ENCODE measurements around the gene DHRS4.

DHRS4 gene

GRCh38 chr14:23953464-23954278 is at the start of gene DHRS4:
DHRS4 (plus strand) TSS chr14:23953770; CDS start chr14:23953789, 19 bp downstream.
- DNase-seq = peak; percentile 85
- Mint-ChIP-seq H3K9me3 (no peaks in the 10 kb centered on the region), H3K36me3 (ENCODE audit: low read depth) (peaks cover 38% of the 10 kb centered on the region), H3K4me1 (ENCODE audit: low read depth) (peaks cover 28% of the 10 kb centered on the region), H3K27ac (peak within 1 kb of the TSS; percentile 98), H3K4me3 (peak within 1 kb of the TSS; percentile 100), H3K27me3 (no peaks in the 10 kb centered on the region)

- DNase-seq = peak; percentile 36
- Mint-ChIP-seq H3K27ac (no peak overlapping the region), H3K36me3 (ENCODE audit: low read depth) (no peaks in the 10 kb centered on the region), H3K27me3 (peaks cover 14% of the 10 kb centered on the region), H3K9me3 (no peaks in the 10 kb centered on the region), H3K4me1 (ENCODE audit: low read depth) (no peaks in the 10 kb centered on the region), H3K4me3 (no peak overlapping the region)
Measured at GRCh38 chr14:23910101-23910875, 43.3 kb upstream of the DHRS4 start.

- DNase-seq = no peak
- Mint-ChIP-seq H3K4me3 (no peak overlapping the region), H3K27ac (no peak overlapping the region), H3K4me1 (ENCODE audit: low read depth) (no peaks in the 10 kb centered on the region), H3K27me3 (peaks cover 14% of the 10 kb centered on the region), H3K36me3 (ENCODE audit: low read depth) (no peaks in the 10 kb centered on the region), H3K9me3 (no peaks in the 10 kb centered on the region)
Measured at GRCh38 chr14:23910876-23911210, 42.7 kb upstream of the DHRS4 start.

GRCh38 chr14:23915559-23915958 is 38.0 kb upstream of the DHRS4 start:
- no peak overlapping the region for H3K27ac Mint-ChIP-seq
- no peak for DNase-seq
- no peaks in the 10 kb centered on the region for H3K27me3 Mint-ChIP-seq
- no peaks in the 10 kb centered on the region for H3K9me3 Mint-ChIP-seq
- H3K4me3 Mint-ChIP-seq = no peak overlapping the region
- H3K36me3 Mint-ChIP-seq (ENCODE audit: low read depth) = no peaks in the 10 kb centered on the region
- H3K4me1 Mint-ChIP-seq (ENCODE audit: low read depth) = no peaks in the 10 kb centered on the region

GRCh38 chr14:23916004-23916403 is 37.6 kb upstream of the DHRS4 start:
- H3K36me3 Mint-ChIP-seq (ENCODE audit: low read depth) = no peaks in the 10 kb centered on the region
- no peaks in the 10 kb centered on the region for H3K27me3 Mint-ChIP-seq
- DNase-seq = no peak
- H3K4me1 Mint-ChIP-seq (ENCODE audit: low read depth) = no peaks in the 10 kb centered on the region
- no peak overlapping the region for H3K27ac Mint-ChIP-seq
- no peak overlapping the region for H3K4me3 Mint-ChIP-seq
- no peaks in the 10 kb centered on the region for H3K9me3 Mint-ChIP-seq

- Mint-ChIP-seq H3K4me1 (ENCODE audit: low read depth) (no peaks in the 10 kb centered on the region), H3K9me3 (no peaks in the 10 kb centered on the region), H3K27me3 (no peaks in the 10 kb centered on the region), H3K27ac (no peak overlapping the region), H3K4me3 (no peak overlapping the region), H3K36me3 (ENCODE audit: low read depth) (no peaks in the 10 kb centered on the region)
- no peak for DNase-seq
Measured at GRCh38 chr14:23916446-23916845, 37.1 kb upstream of the DHRS4 start.

- no peaks in the 10 kb centered on the region for H3K36me3 Mint-ChIP-seq (ENCODE audit: low read depth)
- H3K4me3 Mint-ChIP-seq = no peak overlapping the region
- no peak overlapping the region for H3K27ac Mint-ChIP-seq
- no peaks in the 10 kb centered on the region for H3K4me1 Mint-ChIP-seq (ENCODE audit: low read depth)
- H3K9me3 Mint-ChIP-seq = no peaks in the 10 kb centered on the region
- no peak for DNase-seq
- H3K27me3 Mint-ChIP-seq = no peaks in the 10 kb centered on the region
Measured at GRCh38 chr14:23922545-23922944, 31.0 kb upstream of the DHRS4 start.

- DNase-seq = no peak
- Mint-ChIP-seq H3K36me3 (ENCODE audit: low read depth) (no peaks in the 10 kb centered on the region), H3K4me1 (ENCODE audit: low read depth) (peaks cover 1% of the 10 kb centered on the region), H3K4me3 (no peak overlapping the region), H3K27ac (no peak overlapping the region), H3K9me3 (no peaks in the 10 kb centered on the region), H3K27me3 (peaks cover 3% of the 10 kb centered on the region)
Measured at GRCh38 chr14:23925523-23926075, 28.0 kb upstream of the DHRS4 start.

- H3K27ac Mint-ChIP-seq = no peak overlapping the region
- peaks cover 3% of the 10 kb centered on the region for H3K27me3 Mint-ChIP-seq
- no peaks in the 10 kb centered on the region for H3K36me3 Mint-ChIP-seq (ENCODE audit: low read depth)
- H3K4me3 Mint-ChIP-seq = no peak overlapping the region
- no peaks in the 10 kb centered on the region for H3K9me3 Mint-ChIP-seq
- peaks cover 1% of the 10 kb centered on the region for H3K4me1 Mint-ChIP-seq (ENCODE audit: low read depth)
- no peak for DNase-seq
Measured at GRCh38 chr14:23926543-23926942, 27.0 kb upstream of the DHRS4 start.

GRCh38 chr14:23929136-23929535 is 24.4 kb upstream of the DHRS4 start:
- Mint-ChIP-seq H3K36me3 (ENCODE audit: low read depth) (no peaks in the 10 kb centered on the region), H3K4me1 (ENCODE audit: low read depth) (peaks cover 1% of the 10 kb centered on the region), H3K9me3 (no peaks in the 10 kb centered on the region), H3K27ac (no peak overlapping the region), H3K27me3 (peaks cover 3% of the 10 kb centered on the region), H3K4me3 (no peak overlapping the region)
- no peak for DNase-seq

- Mint-ChIP-seq H3K27me3 (peaks cover 3% of the 10 kb centered on the region), H3K4me1 (ENCODE audit: low read depth) (peaks cover 1% of the 10 kb centered on the region), H3K27ac (no peak overlapping the region), H3K9me3 (no peaks in the 10 kb centered on the region), H3K36me3 (ENCODE audit: low read depth) (no peaks in the 10 kb centered on the region), H3K4me3 (no peak overlapping the region)
- DNase-seq = peak; percentile 85
Measured at GRCh38 chr14:23929822-23930294, 23.7 kb upstream of the DHRS4 start.

GRCh38 chr14:23930742-23931141 is 22.8 kb upstream of the DHRS4 start:
- Mint-ChIP-seq H3K9me3 (no peaks in the 10 kb centered on the region), H3K4me3 (no peak overlapping the region), H3K27ac (no peak overlapping the region), H3K27me3 (peaks cover 3% of the 10 kb centered on the region), H3K4me1 (ENCODE audit: low read depth) (peaks cover 1% of the 10 kb centered on the region), H3K36me3 (ENCODE audit: low read depth) (no peaks in the 10 kb centered on the region)
- no peak for DNase-seq

- Mint-ChIP-seq H3K9me3 (no peaks in the 10 kb centered on the region), H3K27ac (no peak overlapping the region), H3K4me3 (no peak overlapping the region), H3K4me1 (ENCODE audit: low read depth) (peaks cover 1% of the 10 kb centered on the region), H3K36me3 (ENCODE audit: low read depth) (no peaks in the 10 kb centered on the region), H3K27me3 (peaks cover 3% of the 10 kb centered on the region)
- no peak for DNase-seq
Measured at GRCh38 chr14:23931721-23932289, 21.8 kb upstream of the DHRS4 start.

- Mint-ChIP-seq H3K27ac (no peak overlapping the region), H3K4me3 (no peak overlapping the region), H3K36me3 (ENCODE audit: low read depth) (no peaks in the 10 kb centered on the region), H3K4me1 (ENCODE audit: low read depth) (peaks cover 1% of the 10 kb centered on the region), H3K9me3 (no peaks in the 10 kb centered on the region), H3K27me3 (peaks cover 3% of the 10 kb centered on the region)
- DNase-seq = no peak
Measured at GRCh38 chr14:23932639-23933038, 20.9 kb upstream of the DHRS4 start.

Measured in activated T-cell treated with anti-CD3 and anti-CD28 coated beads, Interleukin-2, amount 50 U/mL, for 24 hours (primary cell).